Urinary bladder (tissue), 4 donors: ENCODE measurements around the gene FOXP1. TPM values are rescaled to one million over a fixed set of nuclear protein-coding genes. Genes with fewer than 3 reads are reported as not detected.

Experiments used
- DNase-seq: peaks from one replicate; pipeline ENCODE4 v3.0.0-alpha.2; 2015; ENCODE audit errors: extremely low spot score
- H3K27ac ChIP-seq: one replicate; pipeline ENCODE4 v1.5.1; 2013; ENCODE audit warnings: low read depth, mild to moderate bottlenecking, moderate library complexity
- H3K36me3 ChIP-seq: one replicate; pipeline ENCODE4 v1.6.1; 2013; ENCODE audit warnings: mild to moderate bottlenecking, moderate library complexity; ENCODE audit not compliant: insufficient read depth
- H3K4me1 ChIP-seq: one replicate; pipeline ENCODE4 v1.6.1; 2013; ENCODE audit warnings: mild to moderate bottlenecking, moderate library complexity; ENCODE audit not compliant: insufficient read depth
- H3K4me3 ChIP-seq: one replicate; pipeline ENCODE4 v1.5.1; 2013; ENCODE audit warnings: low read depth, low read length
- WGBS: extraction: QIAGEN DNeasy Blood & Tissue Kit; methylation state at CpG from one replicate; pipeline ENCODE4 v1.1.7; 2013; 5-methylcytosine and 5-hydroxymethylcytosine counted together
- polyA plus RNA-seq: library from polyadenylated mRNA; stranded (reverse); fragments of 200-250 nt; gene quantifications from one replicate; pipeline ENCODE4 v1.2.3, GENCODE V29; 2013
- total RNA-seq: library from RNA; depleted of rRNA; stranded (reverse); fragments of >200 nt; gene quantifications from one replicate; pipeline ENCODE4 v1.2.3, GENCODE V29; 2014
- donor health status: healthy with polysubstance abuse.
- donor health status: healthy.

The FOXP1 gene
- total and polyA plus RNA-seq, 2 donors = 27.4 to 176 TPM

GRCh38 chr3:71461114-71461513 lies 122.4 kb downstream of the FOXP1 start:
- 84% methylated on average over 9 of the region's 9 CpGs for WGBS
- DNase-seq = no peak
- Histone ChIP-seq H3K4me3 (no peak overlapping the region), H3K27ac (no peak overlapping the region), H3K4me1 (no peaks in the 10 kb centered on the region), H3K36me3 (no peaks in the 10 kb centered on the region)

- Histone ChIP-seq H3K27ac (no peak overlapping the region), H3K4me3 (no peak overlapping the region), H3K36me3 (no peaks in the 10 kb centered on the region), H3K4me1 (no peaks in the 10 kb centered on the region)
- 92% methylated on average over 1 of the region's 1 CpG for WGBS
- no peak for DNase-seq
These were observed 124.6 kb downstream of the FOXP1 start for GRCh38 chr3:71458895-71459294.

- Histone ChIP-seq H3K27ac (no peak overlapping the region), H3K4me3 (no peak overlapping the region), H3K36me3 (no peaks in the 10 kb centered on the region), H3K4me1 (no peaks in the 10 kb centered on the region)
- no peak for DNase-seq
- 35% methylated on average over 1 of the region's 1 CpG for WGBS
These were observed 126.7 kb downstream of the FOXP1 start for GRCh38 chr3:71456826-71457225.

- Histone ChIP-seq H3K27ac (no peak overlapping the region), H3K4me1 (no peaks in the 10 kb centered on the region), H3K36me3 (no peaks in the 10 kb centered on the region), H3K4me3 (no peak overlapping the region)
- DNase-seq = no peak
- 49% methylated on average over 4 of the region's 4 CpGs for WGBS
These were observed 127.4 kb downstream of the FOXP1 start for GRCh38 chr3:71456156-71456555.

- Histone ChIP-seq H3K36me3 (no peaks in the 10 kb centered on the region), H3K4me1 (no peaks in the 10 kb centered on the region), H3K4me3 (no peak overlapping the region), H3K27ac (no peak overlapping the region)
- DNase-seq = no peak
- 92% methylated on average over 15 of the region's 15 CpGs for WGBS
These were observed 128.8 kb downstream of the FOXP1 start for GRCh38 chr3:71454512-71455403.

GRCh38 chr3:71453822-71454511 lies 129.6 kb downstream of the FOXP1 start:
- Histone ChIP-seq H3K27ac (no peak overlapping the region), H3K4me1 (no peaks in the 10 kb centered on the region), H3K36me3 (no peaks in the 10 kb centered on the region), H3K4me3 (no peak overlapping the region)
- WGBS = 84% methylated on average over 10 of the region's 10 CpGs
- no peak for DNase-seq

GRCh38 chr3:71453319-71453718 lies 130.2 kb downstream of the FOXP1 start:
- no peak overlapping the region for H3K27ac ChIP-seq
- H3K4me3 ChIP-seq = no peak overlapping the region
- 68% methylated on average over 3 of the region's 3 CpGs for WGBS
- H3K36me3 ChIP-seq = no peaks in the 10 kb centered on the region
- DNase-seq = no peak
- no peaks in the 10 kb centered on the region for H3K4me1 ChIP-seq

GRCh38 chr3:71451812-71452211 lies 131.7 kb downstream of the FOXP1 start:
- WGBS = 85% methylated on average over 5 of the region's 5 CpGs
- DNase-seq = no peak

GRCh38 chr3:71451060-71451459 lies 132.5 kb downstream of the FOXP1 start:
- no peaks in the 10 kb centered on the region for H3K36me3 ChIP-seq
- WGBS = 73% methylated on average over 4 of the region's 4 CpGs
- H3K4me1 ChIP-seq = no peaks in the 10 kb centered on the region
- no peak overlapping the region for H3K27ac ChIP-seq
- no peak overlapping the region for H3K4me3 ChIP-seq
- DNase-seq = no peak

More at GRCh38 chr3:71451812-71452211, 131.7 kb downstream of the FOXP1 start:
- Histone ChIP-seq H3K27ac (no peak overlapping the region), H3K4me1 (no peaks in the 10 kb centered on the region), H3K36me3 (no peaks in the 10 kb centered on the region), H3K4me3 (no peak overlapping the region)

- Histone ChIP-seq H3K27ac (no peak overlapping the region), H3K36me3 (no peaks in the 10 kb centered on the region), H3K4me1 (peaks cover 1% of the 10 kb centered on the region), H3K4me3 (no peak overlapping the region)
- WGBS = 91% methylated on average over 6 of the region's 6 CpGs
- no peak for DNase-seq
These were observed 133.4 kb downstream of the FOXP1 start for GRCh38 chr3:71450162-71450561.

GRCh38 chr3:71447803-71448202 lies 135.7 kb downstream of the FOXP1 start:
- Histone ChIP-seq H3K4me1 (peaks cover 2% of the 10 kb centered on the region), H3K36me3 (no peaks in the 10 kb centered on the region), H3K27ac (no peak overlapping the region), H3K4me3 (no peak overlapping the region)
- 78% methylated on average over 5 of the region's 5 CpGs for WGBS
- DNase-seq = no peak

- peaks cover 2% of the 10 kb centered on the region for H3K4me1 ChIP-seq
- no peak overlapping the region for H3K27ac ChIP-seq
- no peak overlapping the region for H3K4me3 ChIP-seq
- 88% methylated on average over 2 of the region's 2 CpGs for WGBS
- H3K36me3 ChIP-seq = no peaks in the 10 kb centered on the region
- no peak for DNase-seq
These were observed 136.3 kb downstream of the FOXP1 start for GRCh38 chr3:71447197-71447596.

GRCh38 chr3:71446734-71447133 lies 136.8 kb downstream of the FOXP1 start:
- peaks cover 2% of the 10 kb centered on the region for H3K4me1 ChIP-seq
- no peak for DNase-seq
- 95% methylated on average over 1 of the region's 1 CpG for WGBS

GRCh38 chr3:71446260-71446659 lies 137.3 kb downstream of the FOXP1 start:
- DNase-seq = no peak
- 82% methylated on average over 4 of the region's 4 CpGs for WGBS

More at GRCh38 chr3:71446734-71447133, 136.8 kb downstream of the FOXP1 start:
- Histone ChIP-seq H3K4me3 (no peak overlapping the region), H3K36me3 (no peaks in the 10 kb centered on the region), H3K27ac (no peak overlapping the region)

More at GRCh38 chr3:71446260-71446659, 137.3 kb downstream of the FOXP1 start:
- Histone ChIP-seq H3K4me1 (peaks cover 2% of the 10 kb centered on the region), H3K4me3 (no peak overlapping the region), H3K36me3 (no peaks in the 10 kb centered on the region), H3K27ac (no peak overlapping the region)
